HCT116 (cell line): ENCODE data around the gene MRPL30. TPM values are rescaled to one million over a fixed set of nuclear protein-coding genes. Genes with fewer than 3 reads are reported as not detected.

ENCODE experiments used
- ATAC-seq: fragments of 200-7000 bp; cut with Tn5 transposase; 2 replicates; pipeline ENCODE4 v1.9.1; 2020; ENCODE audit warnings: mild to moderate bottlenecking, moderate library complexity
- BruUV-seq: library from RNA; stranded (reverse); fragments of 400-500 nt; replicated peaks from 2 replicates; lab custom pipeline; 2021; lab: Mats Ljungman, UMichigan
- CTCF ChIA-PET: fragments of 300-600 bp; sonication (Branson Sonifier 250); formaldehyde crosslinking; loops from one replicate; lab custom pipeline; 2021; ENCODE audit warnings: antibody characterized with exemption; lab: Charles Lee
- POLR2A ChIA-PET: fragments of 300-600, 350-600 bp; sonication (Branson Sonifier 250); formaldehyde crosslinking; loops from one replicate; lab custom pipeline; 2021; ENCODE audit warnings: antibody characterized with exemption; lab: Charles Lee
- RAD21 ChIA-PET, 2 experiments: fragments of 300-600 bp; sonication (Branson Sonifier 250); formaldehyde crosslinking; loops; one replicate each; lab custom pipeline; 2023; ENCODE audit warnings: low total read pairs in 2 of 2; ENCODE audit not compliant: uncharacterized antibody in 2 of 2, unreplicated experiment in 2 of 2, low non-redundant PET in 1 of 2; lab: Charles Lee
- DNase-seq: peaks from one replicate; pipeline ENCODE4 v3.0.0-alpha.2; 2010; ENCODE audit warnings: low read depth, low spot score
- H2AFZ ChIP-seq: fragments of 200-600 bp; shearing (Covaris generic), sonication (generic); 2 replicates; pipeline ENCODE4 v1.6.1; 2017; ENCODE audit warnings: low read depth, mixed run types, mixed read lengths, antibody characterized with exemption, low read length; ENCODE audit not compliant: poor library complexity, severe bottlenecking
- H3K27ac ChIP-seq: 2 replicates; pipeline ENCODE4 v1.5.1; 2012; ENCODE audit warnings: low read depth, low read length
- H3K27me3 ChIP-seq: fragments of 200-600 bp; sonication (generic); 2 replicates; pipeline ENCODE4 v1.6.1; 2016; ENCODE audit warnings: mixed run types, low read length, mixed read lengths; ENCODE audit not compliant: insufficient read depth
- H3K36me3 ChIP-seq, 2 experiments: fragments of 200-500 bp in 1 of 2; fragments of 200-600 bp in 1 of 2; sonication (Bioruptor generic) in 1 of 2; sonication (generic) in 1 of 2; 2 replicates each; pipeline versions ENCODE4 v1.5.1 to v1.6.1; 2014 to 2016; ENCODE audit warnings: low read length in 2 of 2, inconsistent platforms in 1 of 2, mixed read lengths in 1 of 2, mixed run types in 1 of 2; ENCODE audit not compliant: insufficient read depth in 2 of 2, control insufficient read depth in 1 of 2
- H3K4me1 ChIP-seq, 2 experiments: fragments of 200-600 bp in 1 of 2; sonication (generic) in 1 of 2; 2 replicates each; pipeline versions ENCODE4 v1.5.1 to v1.6.1; 2012 to 2017; ENCODE audit warnings: low read length in 2 of 2, inconsistent platforms in 1 of 2, mild to moderate bottlenecking in 1 of 2, mixed read lengths in 1 of 2, mixed run types in 1 of 2, moderate library complexity in 1 of 2; ENCODE audit not compliant: insufficient read depth in 2 of 2, control insufficient read depth in 1 of 2
- H3K4me2 ChIP-seq: fragments of 200-600 bp; sonication (generic); 2 replicates; pipeline ENCODE4 v1.6.1; 2017; ENCODE audit warnings: mixed run types, low read length, mixed read lengths
- H3K4me3 ChIP-seq, 2 experiments: fragments of 200-600 bp in 1 of 2; sonication (generic) in 1 of 2; replicated peaks in 1 of 2; 2 replicates each; pipeline ENCODE4 v1.5.1; 2011 to 2016; ENCODE audit warnings: low read length in 2 of 2, control low read depth in 1 of 2, low read depth in 1 of 2, mild to moderate bottlenecking in 1 of 2, mixed read lengths in 1 of 2, mixed run types in 1 of 2
- H3K79me2 ChIP-seq: fragments of 200-600 bp; sonication (generic); 2 replicates; pipeline ENCODE4 v1.6.1; 2017; ENCODE audit warnings: mild to moderate bottlenecking, mixed run types, low read length, moderate library complexity, mixed read lengths; ENCODE audit not compliant: insufficient read depth
- H3K9ac ChIP-seq: fragments of 200-600 bp; sonication (generic); 2 replicates; pipeline ENCODE4 v1.6.1; 2016; ENCODE audit warnings: low read length, mixed read lengths
- H3K9me2 ChIP-seq: fragments of 200-600 bp; sonication (generic), shearing (Covaris generic); 2 replicates; pipeline ENCODE4 v1.6.1; 2017; ENCODE audit warnings: mixed run types, mild to moderate bottlenecking, moderate library complexity; ENCODE audit not compliant: insufficient read depth
- H3K9me3 ChIP-seq, 2 experiments: fragments of 200-500 bp in 1 of 2; fragments of 200-600 bp in 1 of 2; sonication (Bioruptor generic) in 1 of 2; sonication (generic) in 1 of 2; 2 replicates each; pipeline ENCODE4 v1.6.1; 2014 to 2017; ENCODE audit warnings: low read length in 2 of 2, mixed read lengths in 2 of 2, inconsistent platforms in 1 of 2, low read depth in 1 of 2, mild to moderate bottlenecking in 1 of 2, mixed run types in 1 of 2, moderate library complexity in 1 of 2; ENCODE audit not compliant: control insufficient read depth in 1 of 2, insufficient read depth in 1 of 2
- H4K20me1 ChIP-seq: fragments of 200-600 bp; sonication (generic), shearing (Covaris generic); 2 replicates; pipeline ENCODE4 v1.6.1; 2017; ENCODE audit warnings: mixed run types, mild to moderate bottlenecking, moderate library complexity; ENCODE audit not compliant: insufficient read depth
- CBX3 ChIP-seq: IDR thresholded peaks from 2 replicates; pipeline ENCODE4 v1.6.1; 2012; ENCODE audit warnings: low read depth
- CTCF ChIP-seq, 3 experiments: fragments of 200-600 bp in 1 of 3; sonication (generic) in 1 of 3; IDR thresholded peaks in 2 of 3; conservative IDR thresholded peaks in 1 of 3; 2 replicates each; pipeline ENCODE4 v1.5.1; 2012 to 2017; ENCODE audit warnings: low read depth in 2 of 3, low read length in 2 of 3, antibody characterized with exemption in 1 of 3, borderline replicate concordance in 1 of 3, control low read depth in 1 of 3, mild to moderate bottlenecking in 1 of 3, mixed read lengths in 1 of 3, mixed run types in 1 of 3, moderate library complexity in 1 of 3; ENCODE audit not compliant: insufficient read depth in 1 of 3
- FOSL1 ChIP-seq: IDR thresholded peaks from 2 replicates; pipeline ENCODE4 v1.6.1; 2012; ENCODE audit warnings: low read depth
- JUND ChIP-seq: IDR thresholded peaks from 2 replicates; pipeline ENCODE4 v1.6.1; 2012
- RAD21 ChIP-seq: IDR thresholded peaks from 2 replicates; pipeline ENCODE4 v1.6.1; 2012; ENCODE audit warnings: low read depth, mild to moderate bottlenecking
- REST ChIP-seq: IDR thresholded peaks from 2 replicates; pipeline ENCODE4 v1.6.1; 2012; ENCODE audit warnings: low read depth
- YY1 ChIP-seq: IDR thresholded peaks from 2 replicates; pipeline ENCODE4 v1.6.1; 2011; ENCODE audit warnings: low read length, low read depth, moderate library complexity, mild to moderate bottlenecking; ENCODE audit not compliant: insufficient replicate concordance; ENCODE audit errors: extremely low read depth
- intact Hi-C: fragments of 100-400 bp; cut with micrococcal nuclease; formaldehyde crosslinking; loops from 2 replicates; pipeline ENCODE4 v1.10.0; 2022
- total RNA-seq: library from RNA; stranded (reverse); gene quantifications from one replicate; pipeline ENCODE4 v1.2.1, GENCODE V29; 2021; ENCODE audit not compliant: unreplicated experiment

MRPL30 gene
- total RNA-seq, 1 experiment from 2014 or later, result 38.1 TPM

- TF ChIP-seq REST (no peak), FOSL1 (no peak), JUND (no peak), CTCF (IDR thresholded peaks at IDR 0.05 in 2 of 3, conservative IDR thresholded peaks at IDR 0.05 in 1 of 3; ENCODE audit: borderline replicate concordance in 1 of 3, insufficient read depth in 1 of 3, low read depth in 2 of 3, low read length in 2 of 3) (peak in 2 of 3 experiments; percentile 18 to 41; a peak in 3 of 6 replicates), RAD21 (0 out of 2 replicates have a peak, but pooled peaks have one; percentile 12), CBX3 (no peak), YY1 (no peak)
- TF ChIP-seq, all 23 proteins: peak for 2
- Histone ChIP-seq H3K36me3 (0 out of 4 replicates have a peak, but pooled peaks cover 0 to 3% of the 10 kb centered on the region in 2 experiments), H3K4me3 (no peak overlapping the region), H3K9me2 (no peaks in the 10 kb centered on the region), H3K9me3 (no peaks in the 10 kb centered on the region), H3K79me2 (peaks cover 5% of the 10 kb centered on the region; the same call in 1 of the 2 replicates), H3K9ac (no peak overlapping the region), H3K27ac (no peak overlapping the region), H3K27me3 (no peaks in the 10 kb centered on the region), H4K20me1 (no peaks in the 10 kb centered on the region), H3K4me1 (peaks cover 11 to 13% of the 10 kb centered on the region in 2 experiments), H2AFZ (no peak overlapping the region), H3K4me2 (no peak overlapping the region)
- CTCF ChIA-PET, result interaction anchor here (1.1 to 1.4 kb wide), 2 partner anchors 9 to 331 kb away, joined by 3 read pairs; partner anchors contain the start of gene REV1
- RAD21 ChIA-PET, result no interaction called here
- intact Hi-C loops, result loop anchor here (10.0 kb wide), 1 partner anchor 336 kb away; the partner anchor contains the start of gene REV1
- no peak for DNase-seq
- ATAC-seq, result no peak
- no TSS peak for BruUV-seq
- POLR2A ChIA-PET, result no interaction called here
Measured at GRCh38 chr2:99158599-99158998, 22.4 kb upstream of the MRPL30 start.
